Measurements from ENCODE around the gene SCO1. TPM values are rescaled to one million over a fixed set of nuclear protein-coding genes. Genes with fewer than 3 reads are reported as not detected.
A peak's percentile ranks its signal among the peaks of the same experiment; 100 is the strongest.
"Not testable (repeated sequence)": the region's sequence is repeated elsewhere in the genome, so short reads cannot be mapped to it uniquely, and the experiment has no call there.

SCO1 gene
- polyA plus RNA-seq, 4 donors: 15.7 to 43.5 (median 24.8) TPM

DNA sequence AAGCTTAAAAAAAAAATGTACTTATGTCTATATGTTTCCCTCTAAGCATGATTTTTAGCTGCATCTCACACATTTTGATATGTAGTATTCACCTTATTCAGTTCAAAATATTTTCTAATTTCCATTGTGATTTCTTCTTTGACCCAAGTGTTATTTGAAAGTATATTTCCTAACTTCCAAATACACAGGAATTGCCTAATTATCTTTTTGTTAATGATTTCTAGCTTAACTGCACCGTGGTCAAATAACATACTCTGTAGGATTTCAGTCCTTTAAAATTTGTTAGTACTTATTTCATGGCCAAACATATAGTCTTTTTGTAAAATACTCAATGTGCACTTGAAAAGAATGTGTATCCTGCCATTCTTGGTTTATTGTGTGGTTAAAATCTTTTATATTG lies 21.2 kb upstream of the SCO1 start:
- peak; percentile 47 for FAIRE-seq
- Histone ChIP-seq H3K4me3 (ENCODE audit: low read depth in 1 of 3, low read length in 3 of 3) (no peak overlapping the region), H3K9me3 (ENCODE audit: control insufficient read depth in 2 of 2, insufficient read depth in 1 of 2, low read depth in 1 of 2, low read length in 1 of 2) (no peaks in the 10 kb centered on the region), H3K36me3 (ENCODE audit: control insufficient read depth in 3 of 3, insufficient read depth in 2 of 3, low read depth in 1 of 3, low read length in 3 of 3) (peaks cover 0 to 20% (median 3%) of the 10 kb centered on the region in 3 donors), H3K27me3 (ENCODE audit: control insufficient read depth in 3 of 3, insufficient read depth in 3 of 3, low read length in 3 of 3) (no peaks in the 10 kb centered on the region), H3K4me1 (ENCODE audit: control insufficient read depth in 3 of 3, insufficient read depth in 2 of 3, low read depth in 1 of 3, low read length in 2 of 3) (peaks cover 0 to 8% (median 0%) of the 10 kb centered on the region in 3 donors), H3K27ac (ENCODE audit: low read depth in 1 of 3, low read length in 2 of 3) (peak overlapping the region in 1 of 3 donors; percentile 67)
- peak in 1 of 2 donors; percentile 45 for DNase-seq
- 6 to 33% (median 29%) methylated on average over 1 of the region's 1 CpG for WGBS, 3 donors

DNA sequence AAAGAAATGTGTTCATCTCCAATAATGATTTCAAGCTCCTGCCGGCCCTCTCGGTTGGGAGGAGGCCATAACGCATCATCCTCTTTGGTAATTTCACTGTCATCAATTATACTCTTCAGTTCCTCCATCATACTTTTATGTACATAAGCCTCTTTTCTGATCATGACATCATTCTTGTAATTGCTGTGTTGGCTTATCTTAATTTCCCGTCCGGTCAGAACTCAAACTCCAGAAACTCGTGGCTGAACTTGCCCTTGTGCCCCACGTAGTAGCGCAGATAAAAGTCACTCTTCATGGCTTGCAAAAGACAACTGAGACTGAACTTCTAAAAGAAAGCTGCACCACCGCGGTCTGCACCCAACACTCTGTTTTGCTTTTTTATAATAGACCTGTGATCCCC lies 18.9 kb upstream of the SCO1 start:
- FAIRE-seq (no peak), DNase-seq (peak; percentile 71)
- peaks cover 5 to 23% (median 11%) of the 10 kb centered on the region in 3 donors for H3K36me3 ChIP-seq (ENCODE audit: control insufficient read depth in 3 of 3, insufficient read depth in 2 of 3, low read depth in 1 of 3, low read length in 3 of 3)

DNA sequence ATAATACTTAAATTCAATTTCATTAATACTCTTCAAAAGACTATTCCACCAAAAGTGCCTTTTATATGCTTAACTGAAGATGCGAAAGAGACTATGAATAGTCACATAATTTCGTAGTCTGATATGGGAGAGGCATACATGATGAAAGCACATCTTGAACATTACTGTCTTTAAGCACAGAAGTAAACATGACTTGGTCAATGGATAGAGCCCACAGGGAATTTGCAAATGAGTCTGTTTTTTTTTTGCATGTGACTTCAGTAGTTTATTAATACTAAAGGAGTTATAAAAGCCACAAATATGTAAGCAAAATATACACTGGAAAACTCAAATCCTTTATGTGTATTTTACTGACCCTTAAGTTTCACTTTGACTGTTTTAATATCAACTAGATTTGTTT lies 16.0 kb upstream of the SCO1 start:
- DNase-seq: no peak
- H3K27ac ChIP-seq (ENCODE audit: low read depth in 1 of 3, low read length in 2 of 3): no peak overlapping the region
- H3K27me3 ChIP-seq (ENCODE audit: control insufficient read depth in 3 of 3, insufficient read depth in 3 of 3, low read length in 3 of 3): no peaks in the 10 kb centered on the region
- H3K9me3 ChIP-seq (ENCODE audit: control insufficient read depth in 2 of 2, insufficient read depth in 1 of 2, low read depth in 1 of 2, low read length in 1 of 2): no peaks in the 10 kb centered on the region
- 85 to 97% (median 95%) methylated on average over 2 of the region's 2 CpGs for WGBS, 3 donors
- H3K36me3 ChIP-seq (ENCODE audit: control insufficient read depth in 3 of 3, insufficient read depth in 2 of 3, low read depth in 1 of 3, low read length in 3 of 3): peaks cover 13 to 30% (median 18%) of the 10 kb centered on the region in 3 donors
- H3K4me1 ChIP-seq (ENCODE audit: control insufficient read depth in 3 of 3, insufficient read depth in 2 of 3, low read depth in 1 of 3, low read length in 2 of 3): peaks cover 0 to 3% (median 0%) of the 10 kb centered on the region in 3 donors
- no peak overlapping the region for H3K4me3 ChIP-seq (ENCODE audit: low read depth in 1 of 3, low read length in 3 of 3)
- no peak for FAIRE-seq

More for the DNA sequence above, 18.9 kb upstream of the SCO1 start:
- H3K27ac ChIP-seq (ENCODE audit: low read depth in 1 of 3, low read length in 2 of 3): peak overlapping the region in 2 of 3 donors; percentile 41 to 65
- H3K9me3 ChIP-seq (ENCODE audit: control insufficient read depth in 2 of 2, insufficient read depth in 1 of 2, low read depth in 1 of 2, low read length in 1 of 2): no peaks in the 10 kb centered on the region
- no peak overlapping the region for H3K4me3 ChIP-seq (ENCODE audit: low read depth in 1 of 3, low read length in 3 of 3)
- peaks cover 0 to 8% (median 0%) of the 10 kb centered on the region in 3 donors for H3K4me1 ChIP-seq (ENCODE audit: control insufficient read depth in 3 of 3, insufficient read depth in 2 of 3, low read depth in 1 of 3, low read length in 2 of 3)
- WGBS, 3 donors: 60 to 80% (median 67%) methylated on average over 10 of the region's 10 CpGs
- H3K27me3 ChIP-seq (ENCODE audit: control insufficient read depth in 3 of 3, insufficient read depth in 3 of 3, low read length in 3 of 3): no peaks in the 10 kb centered on the region

DNA sequence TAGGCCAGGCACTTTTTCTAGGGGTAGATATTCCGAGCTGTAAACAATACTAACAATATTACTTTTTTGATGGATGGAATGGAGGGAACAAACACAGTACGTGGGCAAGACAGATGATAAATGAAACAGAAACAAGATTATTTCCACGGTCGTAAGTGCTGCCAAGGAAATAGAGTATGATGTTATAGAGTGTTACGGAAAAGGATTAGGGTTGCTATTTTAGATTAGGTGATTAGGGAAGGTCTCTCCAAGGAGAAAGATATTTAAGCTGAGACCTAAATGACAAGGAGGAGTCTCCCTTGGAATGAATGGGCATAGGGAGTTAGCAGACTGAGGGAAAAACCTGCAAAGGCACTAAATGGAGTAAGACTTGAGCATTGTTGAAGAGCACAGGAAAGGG lies 8.4 kb upstream of the SCO1 start:
- no peak for DNase-seq
- Histone ChIP-seq H3K27me3 (ENCODE audit: control insufficient read depth in 3 of 3, insufficient read depth in 3 of 3, low read length in 3 of 3) (no peaks in the 10 kb centered on the region), H3K9me3 (ENCODE audit: control insufficient read depth in 2 of 2, insufficient read depth in 1 of 2, low read depth in 1 of 2, low read length in 1 of 2) (no peaks in the 10 kb centered on the region), H3K4me3 (ENCODE audit: low read depth in 1 of 3, low read length in 3 of 3) (no peak overlapping the region), H3K4me1 (ENCODE audit: control insufficient read depth in 3 of 3, insufficient read depth in 2 of 3, low read depth in 1 of 3, low read length in 2 of 3) (no peaks in the 10 kb centered on the region), H3K36me3 (ENCODE audit: control insufficient read depth in 3 of 3, insufficient read depth in 2 of 3, low read depth in 1 of 3, low read length in 3 of 3) (peaks cover 18 to 24% (median 20%) of the 10 kb centered on the region in 3 donors), H3K27ac (ENCODE audit: low read depth in 1 of 3, low read length in 2 of 3) (no peak overlapping the region)
- no peak for FAIRE-seq
- WGBS, 3 donors: 88 to 93% (median 90%) methylated on average over 5 of the region's 5 CpGs

DNA sequence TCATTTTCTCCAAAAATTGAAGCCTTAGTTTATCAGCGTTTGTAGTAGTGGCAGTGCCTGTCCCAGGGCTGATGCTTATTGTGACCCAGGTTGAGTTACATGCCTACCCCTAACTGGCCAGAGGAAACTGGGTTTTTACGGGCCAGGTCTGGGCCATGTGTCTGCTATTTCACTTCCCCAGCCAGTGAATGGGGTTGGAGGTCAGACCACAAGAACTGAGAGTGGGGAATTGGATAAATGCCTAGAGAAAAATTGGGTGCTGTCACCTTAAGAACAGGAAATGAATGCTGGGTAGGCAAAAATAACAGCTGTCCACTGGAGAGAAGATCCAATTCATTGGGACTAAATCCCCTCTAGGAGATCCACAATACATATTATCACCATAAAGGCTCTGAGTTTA lies 5.2 kb upstream of the SCO1 start:
- DNase-seq (no peak), FAIRE-seq (no peak)
- peaks cover 0 to 7% (median 3%) of the 10 kb centered on the region in 3 donors for H3K4me1 ChIP-seq (ENCODE audit: control insufficient read depth in 3 of 3, insufficient read depth in 2 of 3, low read depth in 1 of 3, low read length in 2 of 3)
- H3K27ac ChIP-seq (ENCODE audit: low read depth in 1 of 3, low read length in 2 of 3): no peak overlapping the region
- 59 to 79% (median 71%) methylated on average over 2 of the region's 2 CpGs for whole genome bisulfite sequencing, 3 donors
- peaks cover 5 to 13% (median 6%) of the 10 kb centered on the region in 3 donors for H3K36me3 ChIP-seq (ENCODE audit: control insufficient read depth in 3 of 3, insufficient read depth in 2 of 3, low read depth in 1 of 3, low read length in 3 of 3)
- no peaks in the 10 kb centered on the region for H3K9me3 ChIP-seq (ENCODE audit: control insufficient read depth in 2 of 2, insufficient read depth in 1 of 2, low read depth in 1 of 2, low read length in 1 of 2)
- H3K27me3 ChIP-seq (ENCODE audit: control insufficient read depth in 3 of 3, insufficient read depth in 3 of 3, low read length in 3 of 3): no peaks in the 10 kb centered on the region
- H3K4me3 ChIP-seq (ENCODE audit: low read depth in 1 of 3, low read length in 3 of 3): no peak overlapping the region

DNA sequence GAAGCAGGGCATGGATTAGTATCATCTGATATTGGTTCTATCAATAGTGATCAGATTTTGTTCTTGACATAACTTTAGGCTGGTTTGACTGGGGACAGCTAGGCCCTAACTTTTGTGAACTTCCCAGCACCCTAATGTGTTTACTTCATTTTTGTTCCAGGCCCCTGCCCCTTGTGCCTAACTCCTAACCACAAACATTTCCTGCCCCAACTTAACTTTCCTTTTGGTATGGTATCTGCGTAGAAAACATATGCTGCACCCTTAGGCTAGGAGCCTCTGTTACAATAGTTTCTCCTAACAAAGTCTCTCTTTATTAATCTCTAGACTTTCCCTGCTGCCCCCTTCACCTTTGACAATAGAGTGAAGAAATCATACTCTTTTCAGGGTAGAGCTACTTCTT lies 2.5 kb upstream of the SCO1 start:
- 72 to 86% (median 85%) methylated on average over 1 of the region's 1 CpG for WGBS, 3 donors
- H3K27ac ChIP-seq (ENCODE audit: low read depth in 1 of 3, low read length in 2 of 3): no peak overlapping the region
- DNase-seq: no peak
- H3K4me1 ChIP-seq (ENCODE audit: control insufficient read depth in 3 of 3, insufficient read depth in 2 of 3, low read depth in 1 of 3, low read length in 2 of 3): peaks cover 0 to 18% (median 3%) of the 10 kb centered on the region in 3 donors
- H3K9me3 ChIP-seq (ENCODE audit: control insufficient read depth in 2 of 2, insufficient read depth in 1 of 2, low read depth in 1 of 2, low read length in 1 of 2): no peaks in the 10 kb centered on the region
- H3K27me3 ChIP-seq (ENCODE audit: control insufficient read depth in 3 of 3, insufficient read depth in 3 of 3, low read length in 3 of 3): no peaks in the 10 kb centered on the region
- H3K4me3 ChIP-seq (ENCODE audit: low read depth in 1 of 3, low read length in 3 of 3): no peak overlapping the region
- no peak for FAIRE-seq
- peaks cover 0 to 3% (median 0%) of the 10 kb centered on the region in 3 donors for H3K36me3 ChIP-seq (ENCODE audit: control insufficient read depth in 3 of 3, insufficient read depth in 2 of 3, low read depth in 1 of 3, low read length in 3 of 3)

DNA sequence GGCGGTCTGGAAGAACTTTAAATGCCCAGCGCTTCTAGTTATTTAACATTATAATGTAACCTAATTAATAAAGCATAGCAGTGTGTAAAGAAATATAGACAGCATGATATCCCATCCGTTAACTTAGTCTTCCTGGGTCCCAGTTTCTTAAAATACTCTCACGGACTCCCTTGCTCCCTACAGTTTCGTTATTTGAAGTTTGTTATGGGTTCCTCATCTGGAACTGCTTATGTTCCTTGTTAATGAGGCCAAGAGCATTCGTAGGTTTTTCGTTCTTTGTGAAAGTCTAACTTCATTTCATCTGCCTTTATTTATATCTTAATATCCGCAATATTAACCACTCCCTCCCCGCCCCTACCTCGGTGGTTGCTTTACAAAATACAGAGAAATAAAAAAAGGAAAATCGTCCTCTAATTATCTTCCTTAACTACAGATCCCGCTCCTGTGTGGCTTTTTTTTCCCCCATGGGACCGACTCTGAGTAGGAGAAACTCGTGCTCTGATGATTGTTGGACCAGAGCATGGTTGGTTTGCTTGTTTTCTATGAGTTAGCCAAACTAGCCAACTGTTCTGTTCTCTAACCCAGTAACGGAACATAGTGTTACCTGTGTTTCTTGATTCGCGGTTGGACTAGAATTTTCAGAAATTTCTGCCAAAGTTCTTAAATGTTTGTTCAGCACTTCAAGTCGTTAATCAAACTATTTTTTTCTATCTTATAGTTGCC lies 924 bp upstream of the SCO1 start:
- Histone ChIP-seq H3K4me3 (ENCODE audit: low read depth in 1 of 3, low read length in 3 of 3) (peak overlapping the region; percentile 54 to 98 (median 84)), H3K9me3 (ENCODE audit: control insufficient read depth in 2 of 2, insufficient read depth in 1 of 2, low read depth in 1 of 2, low read length in 1 of 2) (no peaks in the 10 kb centered on the region), H3K27me3 (ENCODE audit: control insufficient read depth in 3 of 3, insufficient read depth in 3 of 3, low read length in 3 of 3) (no peaks in the 10 kb centered on the region), H3K27ac (ENCODE audit: low read depth in 1 of 3, low read length in 2 of 3) (peak overlapping the region; percentile 87 to 94 (median 94)), H3K36me3 (ENCODE audit: control insufficient read depth in 3 of 3, insufficient read depth in 2 of 3, low read depth in 1 of 3, low read length in 3 of 3) (peaks cover 0 to 3% (median 3%) of the 10 kb centered on the region in 3 donors), H3K4me1 (ENCODE audit: control insufficient read depth in 3 of 3, insufficient read depth in 2 of 3, low read depth in 1 of 3, low read length in 2 of 3) (peaks cover 0 to 18% (median 3%) of the 10 kb centered on the region in 3 donors)
- 4 to 14% (median 4%) methylated on average over 18 of the region's 18 CpGs for WGBS, 3 donors
- DNase-seq: peak; percentile 16 to 35
- no peak for FAIRE-seq

DNA sequence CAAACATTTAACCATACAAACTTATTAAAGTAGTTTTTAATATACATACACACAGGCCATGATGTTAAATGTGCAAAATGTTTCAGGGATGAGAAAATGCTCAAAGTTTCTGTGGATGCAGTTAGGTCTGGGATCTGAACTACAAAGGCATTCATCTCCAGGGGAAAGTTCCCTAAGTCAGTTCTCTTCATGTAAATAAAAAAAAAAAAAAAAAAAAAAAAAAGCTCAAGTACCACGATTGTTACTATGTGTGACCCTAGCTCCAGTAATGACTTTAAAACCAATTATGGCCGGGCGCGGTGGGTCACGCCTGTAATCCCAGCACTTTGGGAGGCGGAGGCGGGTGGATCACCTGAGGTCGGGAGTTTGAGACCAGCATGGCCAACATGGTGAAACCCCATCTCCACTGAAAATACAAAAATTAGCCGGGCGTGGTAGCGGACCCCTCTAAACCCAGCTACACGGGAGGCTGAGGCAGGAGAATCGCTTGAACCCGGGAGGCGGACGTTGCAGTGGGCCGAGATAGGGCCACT lies 1.4 kb downstream of the SCO1 start:
- peak overlapping the region in 2 of 3 donors; percentile 84 to 98 for H3K4me3 ChIP-seq (ENCODE audit: low read depth in 1 of 3, low read length in 3 of 3)
- not testable (repeated sequence) for H3K9me3 ChIP-seq (ENCODE audit: control insufficient read depth in 2 of 2, insufficient read depth in 1 of 2, low read depth in 1 of 2, low read length in 1 of 2); FAIRE-seq; H3K27me3 ChIP-seq (ENCODE audit: control insufficient read depth in 3 of 3, insufficient read depth in 3 of 3, low read length in 3 of 3); DNase-seq
- peaks cover 0 to 18% (median 3%) of the 10 kb centered on the region in 3 donors for H3K4me1 ChIP-seq (ENCODE audit: control insufficient read depth in 3 of 3, insufficient read depth in 2 of 3, low read depth in 1 of 3, low read length in 2 of 3)
- H3K27ac ChIP-seq (ENCODE audit: low read depth in 1 of 3, low read length in 2 of 3): peak overlapping the region in 1 of 3 donors; percentile 94
- peaks cover 9 to 13% (median 12%) of the 10 kb centered on the region in 3 donors for H3K36me3 ChIP-seq (ENCODE audit: control insufficient read depth in 3 of 3, insufficient read depth in 2 of 3, low read depth in 1 of 3, low read length in 3 of 3)
- WGBS, 3 donors: 50 to 78% (median 64%) methylated on average over 17 of the region's 17 CpGs
